Stimulated activated naive CD4-positive, alpha-beta T cell (primary cell): ENCODE results near the gene ATP5F1D.
A peak's percentile ranks its signal among the peaks of the same experiment; 100 is the strongest.

Source experiments
- DNase-seq, 6 experiments: peaks; one replicate each; lab custom pipeline; 2025; lab: John Stamatoyannopoulos, UW

Gene ATP5F1D

GRCh38 chr19:1270854-1271527, 29.4 kb downstream of the ATP5F1D start:
- no peak for DNase-seq

GRCh38 chr19:1271528-1272422, 30.2 kb downstream of the ATP5F1D start:
- DNase-seq = no peak

- no peak for DNase-seq
These were observed 31.1 kb downstream of the ATP5F1D start for GRCh38 chr19:1272423-1273262.

GRCh38 chr19:1273263-1274041, 31.9 kb downstream of the ATP5F1D start:
- DNase-seq = no peak

GRCh38 chr19:1274081-1274851, 32.7 kb downstream of the ATP5F1D start:
- DNase-seq = no peak

GRCh38 chr19:1274852-1275259, 33.3 kb downstream of the ATP5F1D start:
- no peak for DNase-seq

- peak; percentile 95 to 99 (median 96) for DNase-seq
These were observed 33.9 kb downstream of the ATP5F1D start, which contains the start of gene FAM174C for GRCh38 chr19:1275260-1275975. Gene FAM174C (plus strand): TSS chr19:1275530. CDS start chr19:1275550, 20 bp downstream.

GRCh38 chr19:1275976-1276627, 34.6 kb downstream of the ATP5F1D start:
- DNase-seq = no peak

- DNase-seq = peak in 3 of 6 experiments; percentile 17 to 49 (median 37)
These were observed 35.1 kb downstream of the ATP5F1D start for GRCh38 chr19:1276628-1277022.

GRCh38 chr19:1277061-1277460, 35.5 kb downstream of the ATP5F1D start:
- DNase-seq = no peak

- no peak for DNase-seq
These were observed 36.5 kb downstream of the ATP5F1D start for GRCh38 chr19:1278074-1278473.

GRCh38 chr19:1278713-1279660, 37.4 kb downstream of the ATP5F1D start:
- DNase-seq = no peak

- DNase-seq = peak; percentile 51 to 78 (median 68)
These were observed 38.3 kb downstream of the ATP5F1D start for GRCh38 chr19:1279782-1280341.

- no peak for DNase-seq
These were observed 39.4 kb downstream of the ATP5F1D start for GRCh38 chr19:1280636-1281568.

- no peak for DNase-seq
These were observed 40.2 kb downstream of the ATP5F1D start for GRCh38 chr19:1281569-1282287.

GRCh38 chr19:1282588-1283206, 41.1 kb downstream of the ATP5F1D start:
- DNase-seq = no peak
